GM18870 (cell line): ENCODE data around the gene PRSS57.
"Not testable (repeated sequence)": the region's sequence is repeated elsewhere in the genome, so short reads cannot be mapped to it uniquely, and the experiment has no call there.

Source experiments
- ATAC-seq: cut with Tn5 transposase; IDR thresholded peaks from one replicate; pipeline ENCODE4 v1.9.1; 2021; ENCODE audit warnings: moderate library complexity; ENCODE audit not compliant: unreplicated experiment

The PRSS57 gene

DNA sequence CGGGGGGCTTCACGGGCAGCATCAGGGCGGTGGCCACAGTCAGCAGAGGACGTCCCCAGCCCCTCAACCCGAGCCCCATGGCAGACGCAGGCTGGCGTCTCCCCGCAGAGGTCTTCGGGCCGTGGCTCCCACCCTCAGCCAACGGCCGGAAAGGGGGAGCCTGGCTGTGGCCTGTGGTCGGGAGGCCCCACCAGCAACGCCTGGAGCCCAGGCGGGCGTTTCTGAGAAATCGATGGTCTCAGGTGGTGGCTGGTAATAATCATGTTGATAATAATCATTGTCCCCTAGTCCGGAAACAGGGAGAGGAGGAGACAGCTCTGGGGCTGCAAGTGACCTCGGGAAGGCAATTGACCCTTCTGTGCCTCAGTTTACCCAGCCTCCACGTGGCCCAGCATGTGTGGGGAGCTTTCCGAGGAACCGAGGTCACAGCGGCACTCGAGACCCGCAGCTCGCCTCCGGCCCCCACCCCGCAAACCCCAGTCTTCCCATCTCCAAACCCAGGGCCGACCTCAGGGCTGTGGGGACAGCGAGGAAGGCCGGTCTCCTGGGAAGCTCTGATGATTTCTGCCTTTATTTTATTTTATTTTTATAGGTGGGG, at the start of gene PRSS57:
PRSS57 (minus strand) TSS at position 101 of the 598 bp plus-strand sequence; CDS start at position 79, 22 bp downstream.
- ATAC-seq, result no peak

DNA sequence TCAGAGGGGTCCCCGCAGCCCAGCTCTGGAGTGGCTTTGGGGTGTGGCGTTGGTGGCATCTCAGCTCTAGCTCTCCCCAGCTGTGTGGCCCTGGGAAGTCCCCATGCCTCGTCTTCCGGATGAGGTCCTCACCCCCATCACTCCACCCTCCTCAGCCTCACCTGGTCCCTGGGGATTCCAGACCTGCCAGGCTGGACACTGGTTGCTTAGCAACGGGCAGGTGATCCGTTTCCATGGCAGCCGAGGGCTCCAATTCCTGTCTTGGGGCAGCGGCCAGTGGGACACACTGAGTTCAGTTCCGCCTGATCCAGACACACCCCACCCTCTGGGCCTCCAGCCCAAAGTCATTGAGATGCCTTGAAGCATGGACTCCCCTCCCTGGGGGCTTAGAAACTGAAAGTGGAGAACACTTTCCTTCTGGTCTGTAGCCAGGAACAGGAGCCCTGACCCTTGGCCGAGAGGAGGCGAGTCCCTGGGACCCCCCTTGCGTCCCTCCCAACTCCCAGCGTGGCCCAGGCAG, 48.0 kb upstream of the PRSS57 start:
- ATAC-seq, result no peak

DNA sequence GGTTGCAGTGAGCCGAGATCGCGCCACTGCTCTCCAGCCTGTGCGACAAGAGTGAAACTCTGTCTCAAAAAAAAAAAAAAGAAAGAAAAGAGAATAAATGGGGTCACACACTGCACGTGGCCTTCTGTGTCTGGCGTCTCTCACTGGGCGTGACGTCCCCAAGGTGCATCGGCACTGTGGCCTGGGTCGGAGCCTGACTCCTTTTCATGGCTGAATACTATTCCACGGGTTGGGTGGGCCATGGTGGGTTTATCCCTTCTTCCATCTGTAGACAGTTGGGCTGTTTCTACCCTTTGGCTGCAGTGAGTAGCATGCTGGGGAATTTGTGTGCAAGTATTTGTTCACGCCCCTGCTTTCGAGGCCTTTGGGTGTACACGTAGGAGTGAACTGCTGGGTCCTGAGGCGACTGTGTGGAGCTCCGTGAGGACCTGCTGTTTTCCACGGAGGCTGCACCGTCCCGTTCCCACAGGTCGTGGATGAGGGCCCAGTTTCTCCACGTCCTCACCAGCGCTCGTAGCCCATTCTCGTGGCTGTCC, 47.4 kb upstream of the PRSS57 start:
- ATAC-seq, result no peak

DNA sequence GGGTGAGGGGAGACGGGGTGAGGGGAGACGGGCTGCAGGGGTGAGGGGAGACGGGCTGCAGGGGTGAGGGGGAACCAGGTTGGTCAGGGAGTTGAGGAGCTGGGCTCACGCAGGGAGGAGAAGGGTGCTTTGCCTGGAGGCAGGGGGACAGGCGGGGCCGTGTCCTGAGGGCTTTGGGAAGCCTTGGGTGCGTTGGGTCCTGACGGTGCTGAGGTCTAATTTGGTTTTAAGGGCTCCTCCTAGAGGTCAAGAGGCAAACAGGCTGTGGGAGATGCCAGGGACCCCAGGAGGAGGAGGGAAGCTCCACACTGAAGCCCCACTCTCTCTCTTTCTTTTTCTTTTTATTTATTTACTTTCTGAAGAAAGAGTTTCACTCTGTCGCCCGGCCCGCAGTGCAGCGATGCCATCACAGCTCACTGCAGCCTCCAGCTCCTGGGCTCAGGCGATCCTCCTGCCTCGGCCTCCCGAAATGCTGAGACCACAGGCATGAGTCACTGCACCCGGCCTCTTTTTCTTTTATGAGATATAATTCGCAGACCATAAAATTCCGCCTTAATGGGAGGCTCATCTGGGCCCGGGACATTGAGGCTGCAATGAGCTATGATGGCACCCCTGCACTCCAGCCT, 46.4 kb upstream of the PRSS57 start:
- ATAC-seq, result no peak

DNA sequence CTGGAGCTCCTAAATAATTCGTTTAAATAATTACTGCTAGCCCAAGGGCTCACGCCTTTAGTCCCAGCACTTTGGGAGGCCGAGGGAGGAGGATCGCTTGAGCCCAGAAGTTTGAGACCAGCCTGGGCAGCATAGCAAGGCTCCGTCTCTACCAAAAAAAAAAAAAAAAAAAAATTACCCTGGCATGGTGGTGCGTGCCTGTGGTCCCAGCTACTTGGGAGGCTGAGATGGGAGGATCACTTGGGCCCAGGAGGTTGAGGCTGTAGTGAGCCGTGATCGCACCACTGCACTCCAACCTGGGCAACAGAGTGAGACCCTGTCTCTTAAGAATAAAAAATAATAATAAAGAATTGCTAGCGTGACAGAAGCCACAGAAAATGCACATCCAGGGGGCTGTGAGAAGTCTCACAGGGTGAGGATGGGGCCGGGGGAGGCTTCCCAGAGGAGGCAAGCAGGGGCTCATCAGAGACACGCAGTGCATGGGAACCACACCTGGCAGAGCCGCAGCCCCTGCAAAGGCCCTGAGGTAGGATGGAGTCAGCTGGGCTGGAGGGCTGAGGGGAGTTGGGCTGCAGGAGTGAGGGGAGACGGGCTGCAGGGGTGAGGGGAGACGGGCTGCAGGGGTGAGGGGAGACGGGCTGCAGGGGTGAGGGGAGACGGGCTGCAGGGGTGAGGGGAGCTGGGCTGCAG, 45.7 kb upstream of the PRSS57 start:
- ATAC-seq, result not testable (repeated sequence)

DNA sequence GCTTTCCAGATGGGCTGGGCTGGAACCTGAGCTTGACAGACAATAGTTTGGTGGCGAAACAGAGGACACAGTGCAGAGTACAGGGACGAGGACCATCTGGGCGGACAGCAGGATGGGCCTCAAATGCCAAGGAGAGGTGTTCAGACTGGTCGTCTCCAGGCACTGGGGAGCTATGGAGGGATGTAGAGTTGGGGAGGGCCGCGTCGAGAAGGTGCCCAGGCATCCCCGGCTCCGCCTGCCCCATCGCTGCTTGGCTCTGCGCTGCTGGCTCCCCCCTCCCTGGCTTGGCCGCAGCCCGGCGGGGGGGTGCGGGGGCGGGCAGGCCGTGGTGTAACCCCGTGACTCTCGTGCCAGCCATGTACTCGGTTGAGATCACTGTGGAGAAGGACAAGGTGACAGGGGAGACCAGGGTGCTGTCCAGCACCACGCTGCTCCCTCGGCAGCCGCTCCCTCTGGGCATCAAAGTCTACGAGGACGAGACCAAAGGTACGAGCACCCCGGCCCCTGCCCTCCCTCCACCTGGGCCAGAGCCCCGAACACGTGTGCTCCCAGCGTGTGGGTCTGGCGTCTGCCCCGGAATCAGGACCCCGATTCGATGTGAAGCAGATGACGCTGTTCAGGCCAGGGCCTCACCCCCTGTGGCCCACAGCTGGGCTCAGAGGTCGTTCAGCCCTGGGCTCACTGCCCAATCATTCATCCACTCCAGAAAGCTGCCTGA, 44.9 kb upstream of the PRSS57 start:
- no peak for ATAC-seq

DNA sequence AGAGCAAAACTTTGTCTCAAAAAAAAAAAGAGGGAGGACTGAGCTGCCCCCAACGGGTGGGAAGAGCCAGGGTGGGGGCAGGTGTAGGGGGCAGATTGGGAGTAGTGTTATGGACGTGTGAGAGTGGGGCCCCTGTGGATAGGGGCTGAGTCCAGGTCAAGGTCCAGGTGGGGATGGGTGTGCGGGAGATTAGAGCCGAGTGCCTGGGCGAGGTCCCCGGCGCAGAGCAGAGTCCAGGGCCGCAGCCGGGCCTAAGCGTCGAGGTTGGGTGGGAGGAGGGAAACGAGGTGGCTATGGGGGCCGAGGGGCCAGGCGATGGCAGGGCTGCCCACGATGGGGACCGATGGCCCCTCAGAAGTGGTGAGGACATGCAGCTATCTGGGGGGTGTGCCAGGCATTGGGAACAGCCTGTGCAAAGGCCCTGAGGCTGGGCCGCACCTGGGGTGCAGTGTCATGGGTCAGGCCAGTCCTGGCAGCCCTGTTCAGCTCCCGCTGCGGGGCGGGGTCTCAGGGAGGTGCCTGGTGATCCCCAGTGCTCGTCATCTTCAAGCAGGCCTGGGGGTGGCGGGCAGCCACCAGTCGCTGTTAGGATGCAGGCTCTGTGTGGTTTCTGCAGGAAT, 43.4 kb upstream of the PRSS57 start:
- no peak for ATAC-seq

DNA sequence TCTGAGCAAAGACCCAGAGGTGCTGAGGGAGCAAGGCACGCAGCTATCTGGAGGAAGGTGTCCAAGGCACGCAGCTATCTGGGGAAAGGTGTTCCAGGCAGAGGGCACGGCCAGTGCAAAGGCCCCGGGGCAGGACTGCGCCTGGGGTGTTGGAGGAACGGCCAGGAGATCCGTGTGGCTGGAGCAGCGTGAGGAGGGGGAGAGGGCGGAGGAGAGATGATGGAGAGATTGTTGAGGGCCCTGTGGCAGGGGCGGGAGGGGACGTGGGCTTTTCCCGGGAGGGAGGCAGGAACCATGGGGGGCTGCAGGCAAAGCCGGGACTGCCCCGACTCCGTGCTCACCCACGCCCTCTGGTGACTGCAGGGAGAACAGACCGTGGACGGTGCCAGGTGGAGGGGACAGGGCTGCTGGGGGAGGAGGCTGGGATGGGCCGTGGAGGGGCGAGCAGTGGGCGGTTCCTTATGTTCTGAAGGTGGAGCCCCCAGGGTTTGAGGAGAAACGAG, 42.4 kb upstream of the PRSS57 start:
- ATAC-seq, result no peak

DNA sequence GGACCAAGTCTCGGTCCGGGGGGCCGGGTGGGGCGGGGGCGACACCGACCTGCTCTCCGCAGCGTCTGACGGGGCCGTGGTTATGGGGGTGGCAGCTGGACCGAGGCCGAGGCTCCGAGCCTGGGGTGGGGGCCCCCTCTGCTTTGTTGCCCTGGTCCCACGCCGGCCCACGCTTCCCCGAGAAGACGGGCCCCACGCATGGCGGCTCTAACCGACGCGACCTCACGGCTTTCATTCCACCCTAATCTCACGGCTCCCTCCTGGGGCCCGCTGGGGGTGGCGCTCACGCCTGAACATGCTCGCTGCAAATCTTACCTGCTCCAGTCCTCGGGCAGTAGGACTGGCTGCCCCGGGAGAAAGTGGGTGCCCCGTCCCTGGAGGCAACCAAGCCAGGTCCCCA, 40.9 kb upstream of the PRSS57 start:
- ATAC-seq, result no peak

DNA sequence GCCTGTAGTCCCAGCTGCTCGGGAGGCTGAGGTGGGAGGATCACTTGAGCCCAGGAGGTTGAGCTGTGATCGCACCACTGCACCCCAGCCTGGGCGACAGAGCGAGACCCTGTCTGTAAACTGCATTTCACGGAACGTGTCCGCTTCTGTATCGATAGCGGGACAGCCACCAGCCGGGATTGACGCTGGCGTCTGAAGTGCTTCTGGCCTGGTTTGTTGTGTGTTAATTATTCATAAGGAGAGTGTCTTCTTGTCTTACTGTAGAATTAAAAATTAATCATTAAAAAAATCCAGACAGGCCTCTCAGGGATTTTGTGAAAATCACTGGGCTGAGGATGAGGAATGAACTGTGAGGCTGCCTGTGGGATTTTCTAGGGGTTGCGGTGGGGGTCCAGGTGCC, 39.5 kb upstream of the PRSS57 start:
- ATAC-seq, result no peak

DNA sequence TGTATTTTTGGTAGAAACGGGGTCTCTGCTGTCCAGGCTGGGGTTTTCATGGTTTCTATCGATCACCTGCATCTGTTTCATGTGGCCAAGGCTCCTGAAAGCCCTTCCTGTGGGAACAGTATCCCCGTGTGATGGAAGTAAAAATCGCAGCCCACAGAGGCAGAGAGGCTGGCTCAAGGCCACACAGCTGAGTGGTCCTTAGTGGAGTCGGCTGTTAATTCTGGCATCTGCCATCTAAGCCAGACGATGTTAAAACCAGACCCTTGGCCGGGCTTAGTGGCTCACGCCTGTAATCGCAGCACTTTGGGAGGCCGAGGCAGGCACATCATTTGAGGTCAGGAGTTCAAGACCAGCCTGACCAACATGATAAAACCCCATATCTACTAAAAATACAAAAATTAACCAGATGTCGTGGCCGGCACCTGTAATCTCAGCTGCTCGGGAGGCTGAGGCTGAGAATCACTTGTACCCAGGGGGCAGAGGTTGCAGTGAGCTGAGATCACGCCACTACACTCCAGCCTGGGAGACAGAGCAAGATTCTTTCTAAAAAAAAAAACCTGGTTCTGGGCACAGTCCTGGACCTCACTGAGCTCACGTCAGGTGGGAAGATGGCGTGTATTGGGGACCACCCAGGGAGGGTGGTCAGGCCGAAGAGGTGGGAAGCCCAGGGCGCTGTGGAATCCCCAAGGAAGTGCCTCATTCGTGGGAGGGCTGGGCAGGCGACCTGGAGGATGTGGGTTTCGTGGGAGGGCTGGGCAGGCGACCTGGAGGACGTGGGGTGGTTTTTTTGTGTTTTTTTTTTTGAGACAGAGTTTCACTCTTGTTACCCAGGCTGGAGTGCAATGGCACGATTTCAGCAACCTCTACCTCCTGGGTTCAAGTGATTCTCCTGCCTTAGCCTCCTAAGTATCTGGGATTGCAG, 37.2 kb upstream of the PRSS57 start:
- ATAC-seq, result no peak

DNA sequence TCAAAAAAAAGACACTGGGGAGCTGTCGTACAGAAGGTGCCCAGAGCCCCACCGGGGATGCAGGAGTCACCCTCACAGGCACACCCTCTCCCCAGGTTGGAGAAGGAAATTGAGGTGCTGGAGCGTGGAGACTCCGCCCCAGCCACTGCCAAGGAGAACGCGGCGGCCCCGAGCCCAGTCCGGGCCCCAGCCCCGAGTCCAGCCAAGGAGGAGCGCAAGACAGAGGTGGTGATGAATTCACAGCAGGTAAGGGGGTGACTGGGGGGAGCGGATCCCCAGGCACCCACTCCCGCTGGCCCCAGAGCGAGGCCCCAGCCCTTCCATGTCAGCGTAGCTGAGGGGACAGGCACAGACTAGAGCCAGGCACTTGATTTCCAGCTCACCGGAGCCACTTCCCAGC, 35.7 kb upstream of the PRSS57 start:
- ATAC-seq, result no peak

DNA sequence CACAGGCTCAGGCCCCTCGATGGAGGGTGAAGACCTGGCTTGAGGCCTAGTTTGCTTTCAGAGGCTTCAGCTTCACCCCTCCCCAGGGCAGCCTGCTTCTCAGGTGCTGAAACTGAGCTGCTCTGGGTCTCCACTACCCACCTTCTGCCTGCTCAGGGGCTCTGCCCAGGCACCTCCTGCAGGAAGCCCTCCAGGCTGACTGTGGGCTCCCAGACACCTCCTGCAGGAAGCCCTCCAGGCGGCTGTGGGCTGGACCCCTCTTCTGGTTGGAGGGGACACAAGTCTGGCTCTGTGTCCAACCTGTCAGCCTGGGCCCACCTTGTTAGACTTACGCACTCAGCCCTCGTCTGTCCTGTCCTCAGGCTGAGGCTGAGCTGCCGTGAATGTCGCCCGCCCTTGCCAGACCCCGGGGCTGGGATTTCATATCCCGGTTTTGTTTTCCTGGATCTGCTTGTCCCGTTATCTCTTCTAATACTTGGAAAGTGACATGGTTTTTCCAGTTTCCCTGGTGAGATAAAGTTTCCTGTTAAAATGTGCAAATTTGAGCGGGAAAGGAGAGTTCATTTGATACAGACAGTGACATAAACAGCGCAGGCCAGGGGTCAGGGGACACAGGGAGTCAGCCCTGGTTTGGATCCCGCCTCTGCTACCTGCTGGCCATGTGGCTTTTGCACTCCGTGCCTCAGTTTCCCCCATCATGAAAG, 34.9 kb upstream of the PRSS57 start:
- no peak for ATAC-seq

DNA sequence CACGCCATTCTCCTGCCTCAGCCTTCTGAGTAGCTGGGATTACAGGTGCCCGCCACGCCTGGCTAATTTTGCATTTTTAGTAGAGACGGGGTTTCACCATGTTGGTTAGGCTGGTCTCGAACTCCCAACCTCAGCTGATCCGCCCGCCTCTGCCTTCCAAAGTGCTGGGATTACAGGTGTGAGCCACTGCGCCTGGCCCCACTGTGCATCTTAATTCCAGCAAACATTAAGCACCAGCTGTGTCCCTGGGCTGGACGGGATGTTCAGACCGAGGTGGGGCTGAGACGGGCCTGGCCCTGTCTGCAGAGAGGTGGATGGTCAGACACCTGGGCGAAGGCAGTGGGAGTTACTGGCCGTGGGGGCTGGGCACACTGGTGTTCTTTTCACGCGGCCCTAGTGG, 34.3 kb upstream of the PRSS57 start:
- ATAC-seq, result not testable (repeated sequence)

DNA sequence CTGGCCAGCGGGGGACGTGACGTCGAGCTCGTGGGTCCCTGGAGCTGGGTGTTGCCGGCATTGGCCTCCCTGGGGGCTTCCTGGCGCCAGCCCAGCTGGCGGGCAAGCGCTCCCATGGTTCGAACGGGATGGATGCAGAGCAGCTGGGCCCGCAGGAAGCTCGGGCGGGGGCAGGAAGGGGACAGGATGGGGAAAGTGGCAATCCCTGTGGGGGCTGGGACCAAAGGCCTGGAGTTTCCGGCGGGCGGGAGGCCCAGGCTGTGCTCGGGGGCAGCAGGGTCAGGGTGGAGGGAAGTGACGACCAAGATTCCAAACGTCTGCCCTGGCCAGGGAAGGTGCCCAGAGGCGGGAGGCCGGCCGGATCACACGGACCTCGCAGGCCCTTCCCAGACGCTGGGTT, 32.8 kb upstream of the PRSS57 start:
- no peak for ATAC-seq

DNA sequence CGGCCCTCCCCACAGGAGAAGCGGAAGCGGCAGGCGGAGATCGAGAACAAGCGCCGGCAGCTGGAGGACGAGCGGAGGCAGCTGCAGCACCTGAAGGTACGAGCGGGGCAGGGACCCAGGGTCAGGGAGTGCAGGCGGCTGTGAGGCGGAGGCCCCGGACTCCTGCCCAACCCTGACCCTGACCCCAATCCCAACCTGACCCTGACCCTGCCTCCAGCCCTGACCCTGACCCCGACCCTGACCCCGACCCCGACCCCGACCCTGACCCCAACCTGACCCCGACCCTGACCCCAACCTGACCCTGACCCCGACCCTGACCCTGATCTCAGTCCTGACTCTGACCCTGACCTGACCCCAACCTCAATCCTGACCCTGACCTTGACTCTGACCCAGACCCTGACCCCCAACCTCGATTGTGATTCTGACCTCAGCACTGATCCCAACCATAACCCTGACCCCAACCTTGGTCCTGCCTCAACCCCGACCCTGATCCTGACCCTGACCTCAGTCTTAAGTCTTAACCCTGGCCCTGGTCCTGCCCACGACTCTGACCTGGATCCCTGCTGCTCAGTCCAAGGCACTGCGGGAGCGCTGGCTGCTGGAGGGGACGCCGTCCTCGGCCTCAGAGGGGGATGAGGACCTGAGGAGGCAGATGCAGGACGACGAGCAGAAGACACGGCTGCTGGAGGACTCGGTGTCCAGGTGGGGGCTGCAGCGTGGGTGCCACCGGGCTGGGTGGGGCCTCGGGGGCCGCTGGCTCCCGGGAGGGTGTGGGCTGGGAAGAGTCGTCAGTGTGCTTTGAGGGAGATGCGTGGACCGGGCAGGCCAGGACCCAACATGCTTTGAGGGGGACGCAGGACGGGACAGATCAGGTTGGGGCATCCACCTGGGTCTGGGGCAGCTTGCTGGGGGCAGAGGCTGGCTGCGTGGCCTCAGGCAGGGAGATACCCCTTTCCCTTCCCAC, 32.0 kb upstream of the PRSS57 start:
- no peak for ATAC-seq

DNA sequence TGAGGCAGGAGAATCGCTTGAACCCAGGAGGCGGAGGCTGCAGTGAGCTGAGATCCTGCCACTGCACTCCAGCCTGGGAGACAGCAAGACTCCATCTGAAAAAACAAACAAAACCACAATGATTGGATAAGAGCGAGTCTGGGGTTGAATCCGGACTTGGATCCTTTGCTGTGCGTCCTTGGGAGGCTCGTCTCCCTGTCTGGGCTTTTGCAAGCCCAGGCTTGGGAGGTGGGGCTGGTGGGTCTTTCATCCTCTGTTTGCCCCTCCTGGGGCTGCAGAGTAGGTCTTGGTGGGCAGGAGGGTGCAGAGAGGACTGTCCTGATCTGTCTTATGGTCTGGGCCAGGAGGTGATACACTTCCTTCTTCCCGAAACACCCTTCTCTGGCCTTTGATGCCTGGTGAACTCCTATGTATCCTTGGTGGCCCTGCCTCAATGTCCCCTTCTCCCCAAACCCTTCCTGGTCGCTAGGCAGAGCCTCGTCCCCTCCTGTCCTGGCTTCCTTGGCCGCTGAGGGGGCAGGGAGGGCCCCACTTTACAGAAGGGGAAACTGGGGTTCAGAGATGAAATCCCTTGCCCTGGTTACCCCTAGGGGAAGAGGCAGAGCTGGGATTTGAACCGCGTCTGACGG, 30.3 kb upstream of the PRSS57 start:
- ATAC-seq, result no peak
